GM12878 (cell line): ENCODE measurements around the gene SEMA5A. TPM values are rescaled to one million over a fixed set of nuclear protein-coding genes. Genes with fewer than 3 reads are reported as not detected.

Source experiments
- ATAC-seq: fragments of 200-7000 bp; cut with Tn5 transposase; 3 replicates; pipeline ENCODE4 v1.9.1; 2020; ENCODE audit warnings: mild to moderate bottlenecking, moderate library complexity
- BruUV-seq: library from RNA; stranded (reverse); fragments of 400-500 nt; replicated peaks from 2 replicates; lab custom pipeline; 2021; lab: Mats Ljungman, UMichigan
- CTCF ChIA-PET: fragments of 300-600 bp; sonication (Branson Sonifier 250); formaldehyde crosslinking; extraction: SDS; loops from one replicate; lab custom pipeline; 2021; ENCODE audit warnings: inconsistent platforms; lab: Yijun Ruan, JAX
- POLR2A ChIA-PET: fragments of 350-600 bp; formaldehyde crosslinking; extraction: SDS; loops from one replicate; lab custom pipeline; 2021; ENCODE audit warnings: inconsistent platforms; lab: Charles Lee
- RAD21 ChIA-PET: fragments of 300-600 bp; sonication (Branson Sonifier 250); formaldehyde crosslinking; loops from one replicate; lab custom pipeline; 2023; ENCODE audit warnings: antibody characterized with exemption; ENCODE audit not compliant: unreplicated experiment; lab: Charles Lee
- SMC1A ChIA-PET: fragments of 300-600 bp; sonication (Branson Sonifier 250); formaldehyde crosslinking; loops from one replicate; lab custom pipeline; 2023; ENCODE audit not compliant: unreplicated experiment, uncharacterized antibody; lab: Charles Lee
- DNase-seq: peaks from one replicate; pipeline ENCODE4 v3.0.0-alpha.2; 2011; ENCODE audit warnings: low read depth, low spot score
- FAIRE-seq: peaks from 3 replicates; lab custom pipeline; 2011; peaks lifted over from hg19 to GRCh38; lab: Jason Lieb, UNC
- H2AFZ ChIP-seq: 2 replicates; pipeline ENCODE4 v1.6.0; 2011; ENCODE audit warnings: low read depth, low read length, control low read depth; ENCODE audit not compliant: control insufficient read depth
- H3K27ac ChIP-seq: 2 replicates; pipeline ENCODE4 v1.5.1; 2011; ENCODE audit warnings: control low read depth; ENCODE audit not compliant: control insufficient read depth, insufficient read depth
- H3K27me3 ChIP-seq, 2 experiments: replicated peaks in 1 of 2; 2 replicates each; pipeline versions ENCODE4 v1.6.0 to v1.6.1; 2011; ENCODE audit warnings: low read length in 1 of 2; ENCODE audit not compliant: control insufficient read depth in 2 of 2, insufficient read depth in 2 of 2
- H3K36me3 ChIP-seq, 2 experiments: 2 replicates each; pipeline ENCODE4 v1.5.1; 2011; ENCODE audit warnings: low read length in 1 of 2; ENCODE audit not compliant: control insufficient read depth in 2 of 2, insufficient read depth in 2 of 2
- H3K4me1 ChIP-seq: 2 replicates; pipeline ENCODE4 v1.6.1; 2011; ENCODE audit warnings: mild to moderate bottlenecking, low read length, moderate library complexity, mixed read lengths; ENCODE audit not compliant: control insufficient read depth, insufficient read depth
- H3K4me2 ChIP-seq: 2 replicates; pipeline ENCODE4 v1.6.0; 2011; ENCODE audit warnings: control low read depth; ENCODE audit not compliant: control insufficient read depth, insufficient read depth
- H3K4me3 ChIP-seq: fragments of 200-600 bp; sonication (generic); 2 replicates; pipeline ENCODE4 v1.5.1; 2016
- H3K79me2 ChIP-seq: 2 replicates; pipeline ENCODE4 v1.6.0; 2011; ENCODE audit warnings: low read length; ENCODE audit not compliant: control insufficient read depth, insufficient read depth
- H3K9ac ChIP-seq: 2 replicates; pipeline ENCODE4 v1.8.0; 2011; ENCODE audit warnings: low read length, control low read depth, mixed read lengths; ENCODE audit not compliant: control insufficient read depth, insufficient read depth
- H3K9me3 ChIP-seq: replicated peaks from 3 replicates; pipeline ENCODE4 v1.5.1; 2011; ENCODE audit warnings: mild to moderate bottlenecking, low read length; ENCODE audit not compliant: control insufficient read depth, insufficient read depth
- H4K20me1 ChIP-seq: 2 replicates; pipeline ENCODE4 v1.6.0; 2011; ENCODE audit not compliant: control insufficient read depth, insufficient read depth
- CEBPB ChIP-seq, 2 experiments: fragments of 150-350 bp in 1 of 2; IDR thresholded peaks; 2 replicates each; pipeline ENCODE4 v1.6.1; 2012 to 2014; ENCODE audit warnings: low read depth in 2 of 2, low read length in 2 of 2, borderline replicate concordance in 1 of 2, inconsistent platforms in 1 of 2
- CHD1 ChIP-seq: IDR thresholded peaks from 2 replicates; pipeline ENCODE4 v1.6.1; 2012; ENCODE audit warnings: low read depth, low read length, improper control_type of control experiment
- FOXM1 ChIP-seq: IDR thresholded peaks from 2 replicates; pipeline ENCODE4 v1.6.1; 2012; ENCODE audit warnings: low read depth, mild to moderate bottlenecking, inconsistent platforms, low read length, moderate library complexity
- GATAD2B ChIP-seq: fragments of 450-650 bp; conservative IDR thresholded peaks from 2 replicates; pipeline ENCODE4 v1.6.1; 2017; ENCODE audit warnings: low read depth, mild to moderate bottlenecking, moderate library complexity
- KLF5 ChIP-seq: fragments of 450-650 bp; IDR thresholded peaks from 2 replicates; pipeline ENCODE4 v1.6.1; 2014; ENCODE audit warnings: mild to moderate bottlenecking; ENCODE audit not compliant: partially characterized antibody
- MXI1 ChIP-seq: fragments of 150-350 bp; IDR thresholded peaks from 2 replicates; pipeline ENCODE4 v1.6.1; 2011; ENCODE audit warnings: low read depth, mild to moderate bottlenecking, inconsistent platforms, low read length, improper control_type of control experiment
- RFX5 ChIP-seq: IDR thresholded peaks from 2 replicates; pipeline ENCODE4 v1.6.1; 2011; ENCODE audit warnings: low read depth, low read length, improper control_type of control experiment
- TARDBP ChIP-seq: IDR thresholded peaks from 2 replicates; pipeline ENCODE4 v1.6.1; 2016; ENCODE audit warnings: borderline replicate concordance
- TCF7 ChIP-seq: IDR thresholded peaks from 2 replicates; pipeline ENCODE4 v1.6.1; 2014; ENCODE audit warnings: antibody characterized with exemption, borderline replicate concordance
- USF2 ChIP-seq: IDR thresholded peaks from 2 replicates; pipeline ENCODE4 v1.6.1; 2011; ENCODE audit warnings: low read depth, low read length, improper control_type of control experiment, borderline replicate concordance
- ZBTB40 ChIP-seq: fragments of 450-650 bp; IDR thresholded peaks from 2 replicates; pipeline ENCODE4 v1.6.1; 2016; ENCODE audit warnings: mild to moderate bottlenecking, moderate library complexity, borderline replicate concordance
- ZNF217 ChIP-seq: fragments of 450-650 bp; IDR thresholded peaks from 2 replicates; pipeline ENCODE4 v1.6.1; 2017; ENCODE audit warnings: antibody characterized with exemption, mild to moderate bottlenecking
- WGBS: methylation state at CpG from one replicate; pipeline ENCODE4 v1.1.6; 2016; ENCODE audit warnings: low lambda C conversion rate; ENCODE audit not compliant: insufficient replicate concordance, insufficient coverage; ENCODE audit errors: missing lambda C conversion rate; 5-methylcytosine and 5-hydroxymethylcytosine counted together
- in situ Hi-C: fragments of 300-500 bp; cut with MboI; formaldehyde crosslinking; loops from 9 replicates; pipeline ENCODE4 v1.14.3; 2018; ENCODE audit warnings: mixed read lengths
- intact Hi-C: fragments of 100-400 bp; cut with micrococcal nuclease; formaldehyde crosslinking; loops from one replicate; pipeline ENCODE4 v1.14.2; 2022; ENCODE audit not compliant: unreplicated experiment
- polyA plus RNA-seq, 11 experiments: library from polyadenylated mRNA; depleted of rRNA in 4 of 11; unstranded in 6 of 11; stranded (reverse) in 5 of 11; fragments of >200 nt; fragmentation: Nextera tagmentation in 4 of 11; fragmentation: Illumina TruSeq in 1 of 11; extraction: Ambion mirVana in 4 of 11; extraction: Trizol in 1 of 11; gene quantifications; 1 replicate in 1 of 11; 2 replicates in 10 of 11; pipeline versions ENCODE4 v1.2.1 to v1.2.3, GENCODE V29; 2011 to 2016; ENCODE audit warnings: inconsistent platforms in 2 of 11, missing spikeins in 2 of 11, low read depth in 1 of 11
- total RNA-seq, 4 experiments: library from RNA; depleted of rRNA in 3 of 4; stranded (reverse); fragments of >200 nt in 3 of 4; fragmentation: Illumina TruSeq in 1 of 4; extraction: Trizol in 1 of 4; gene quantifications; 2 replicates each; pipeline versions ENCODE4 v1.2.1 to v1.2.3, GENCODE V29; 2013 to 2021
- TF ChIP-seq, protein P1 (sequence below): fragments of 450-650 bp; formaldehyde crosslinking; IDR thresholded peaks from 2 replicates; pipeline ENCODE4 v1.5.0; 2022; ENCODE audit warnings: mild to moderate bottlenecking, missing genetic modification characterization
- TF ChIP-seq, protein P2 (sequence below): fragments of 450-650 bp; IDR thresholded peaks from 2 replicates; pipeline ENCODE4 v1.6.1; 2018; ENCODE audit warnings: borderline replicate concordance, mild to moderate bottlenecking; ENCODE audit not compliant: partially characterized antibody

The SEMA5A gene
- total and polyA plus RNA-seq, 10 of the 15 experiments (the other 5 are each of a cell fraction or from before 2014, with no cell fraction given) = 0.03 to 2.4 (median 0.09) TPM; not detected in 1

- Histone ChIP-seq H3K36me3 (no peaks in the 10 kb centered on the region), H3K4me3 (no peak overlapping the region), H3K27me3 (no peaks in the 10 kb centered on the region), H2AFZ (no peak overlapping the region), H3K4me1 (no peaks in the 10 kb centered on the region), H3K4me2 (no peak overlapping the region), H4K20me1 (no peaks in the 10 kb centered on the region), H3K79me2 (no peaks in the 10 kb centered on the region), H3K27ac (no peak overlapping the region), H3K9me3 (no peaks in the 10 kb centered on the region), H3K9ac (no peak overlapping the region)
- ChIA-PET SMC1A (no interaction called here), POLR2A (no interaction called here), CTCF (no interaction called here), RAD21 (no interaction called here)
- in situ Hi-C loops (no loop called here), intact Hi-C loops (no loop called here)
- DNase-seq (no peak), FAIRE-seq (no peak), ATAC-seq (no peak)
- no TSS peak for BruUV-seq
- WGBS = 12% methylated on average over 6 of the region's 6 CpGs
- TF ChIP-seq FOXM1 (no peak), ZNF217 (no peak), USF2 (no peak), RFX5 (no peak), TARDBP (no peak), CHD1 (no peak), GATAD2B (no peak), KLF5 (no peak), CEBPB (IDR thresholded peaks at IDR 0.05; ENCODE audit: borderline replicate concordance in 1 of 2, low read depth in 2 of 2, low read length in 2 of 2) (no peak), ZBTB40 (no peak), TCF7 (no peak), MXI1 (no peak)
- TF ChIP-seq, protein P1, sequence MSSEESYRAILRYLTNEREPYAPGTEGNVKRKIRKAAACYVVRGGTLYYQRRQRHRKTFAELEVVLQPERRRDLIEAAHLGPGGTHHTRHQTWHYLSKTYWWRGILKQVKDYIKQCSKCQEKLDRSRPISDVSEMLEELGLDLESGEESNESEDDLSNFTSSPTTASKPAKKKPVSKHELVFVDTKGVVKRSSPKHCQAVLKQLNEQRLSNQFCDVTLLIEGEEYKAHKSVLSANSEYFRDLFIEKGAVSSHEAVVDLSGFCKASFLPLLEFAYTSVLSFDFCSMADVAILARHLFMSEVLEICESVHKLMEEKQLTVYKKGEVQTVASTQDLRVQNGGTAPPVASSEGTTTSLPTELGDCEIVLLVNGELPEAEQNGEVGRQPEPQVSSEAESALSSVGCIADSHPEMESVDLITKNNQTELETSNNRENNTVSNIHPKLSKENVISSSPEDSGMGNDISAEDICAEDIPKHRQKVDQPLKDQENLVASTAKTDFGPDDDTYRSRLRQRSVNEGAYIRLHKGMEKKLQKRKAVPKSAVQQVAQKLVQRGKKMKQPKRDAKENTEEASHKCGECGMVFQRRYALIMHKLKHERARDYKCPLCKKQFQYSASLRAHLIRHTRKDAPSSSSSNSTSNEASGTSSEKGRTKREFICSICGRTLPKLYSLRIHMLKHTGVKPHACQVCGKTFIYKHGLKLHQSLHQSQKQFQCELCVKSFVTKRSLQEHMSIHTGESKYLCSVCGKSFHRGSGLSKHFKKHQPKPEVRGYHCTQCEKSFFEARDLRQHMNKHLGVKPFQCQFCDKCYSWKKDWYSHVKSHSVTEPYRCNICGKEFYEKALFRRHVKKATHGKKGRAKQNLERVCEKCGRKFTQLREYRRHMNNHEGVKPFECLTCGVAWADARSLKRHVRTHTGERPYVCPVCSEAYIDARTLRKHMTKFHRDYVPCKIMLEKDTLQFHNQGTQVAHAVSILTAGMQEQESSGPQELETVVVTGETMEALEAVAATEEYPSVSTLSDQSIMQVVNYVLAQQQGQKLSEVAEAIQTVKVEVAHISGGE (CRISPR knock-in tag) = no peak
- TF ChIP-seq, protein P2, sequence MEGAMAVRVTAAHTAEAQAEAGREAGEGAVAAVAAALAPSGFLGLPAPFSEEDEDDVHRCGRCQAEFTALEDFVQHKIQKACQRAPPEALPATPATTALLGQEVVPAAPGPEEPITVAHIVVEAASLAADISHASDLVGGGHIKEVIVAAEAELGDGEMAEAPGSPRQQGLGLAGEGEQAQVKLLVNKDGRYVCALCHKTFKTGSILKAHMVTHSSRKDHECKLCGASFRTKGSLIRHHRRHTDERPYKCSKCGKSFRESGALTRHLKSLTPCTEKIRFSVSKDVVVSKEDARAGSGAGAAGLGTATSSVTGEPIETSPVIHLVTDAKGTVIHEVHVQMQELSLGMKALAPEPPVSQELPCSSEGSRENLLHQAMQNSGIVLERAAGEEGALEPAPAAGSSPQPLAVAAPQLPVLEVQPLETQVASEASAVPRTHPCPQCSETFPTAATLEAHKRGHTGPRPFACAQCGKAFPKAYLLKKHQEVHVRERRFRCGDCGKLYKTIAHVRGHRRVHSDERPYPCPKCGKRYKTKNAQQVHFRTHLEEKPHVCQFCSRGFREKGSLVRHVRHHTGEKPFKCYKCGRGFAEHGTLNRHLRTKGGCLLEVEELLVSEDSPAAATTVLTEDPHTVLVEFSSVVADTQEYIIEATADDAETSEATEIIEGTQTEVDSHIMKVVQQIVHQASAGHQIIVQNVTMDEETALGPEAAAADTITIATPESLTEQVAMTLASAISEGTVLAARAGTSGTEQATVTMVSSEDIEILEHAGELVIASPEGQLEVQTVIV = no peak
Observed at GRCh38 chr5:9570876-9571275, 25.0 kb upstream of the SEMA5A start.
